K562 (cell line): ENCODE measurements around the gene ING1. TPM values are rescaled to one million over a fixed set of nuclear protein-coding genes. Genes with fewer than 3 reads are reported as not detected.
A peak's percentile ranks its signal among the peaks of the same experiment; 100 is the strongest.

ENCODE experiments used
- ATF3 ChIP-seq, 2 experiments: fragments of 450-650 bp in 1 of 2; sonication (generic) in 1 of 2; formaldehyde crosslinking in 1 of 2; IDR thresholded peaks in 1 of 2; conservative IDR thresholded peaks in 1 of 2; 2 replicates each; pipeline versions ENCODE4 v1.6.1 to v1.8.1; 2016 to 2023; ENCODE audit warnings: mild to moderate bottlenecking in 2 of 2, moderate library complexity in 2 of 2, inconsistent platforms in 1 of 2, missing genetic modification reagents in 1 of 2
- CHCHD3 ChIP-seq: fragments of 250-450 bp; sonication (Bioruptor Pico); IDR thresholded peaks from 2 replicates; pipeline ENCODE4 v2.1.2; 2022; ENCODE audit warnings: mild to moderate bottlenecking
- JUND ChIP-seq, 2 experiments: IDR thresholded peaks; 2 replicates in 1 of 2; 3 replicates in 1 of 2; pipeline ENCODE4 v1.6.1; 2011; ENCODE audit warnings: borderline replicate concordance in 2 of 2, low read depth in 2 of 2, low read length in 2 of 2, improper control_type of control experiment in 1 of 2, missing biosample characterization in 1 of 2, missing genetic modification characterization in 1 of 2, missing genetic modification reagents in 1 of 2
- NFIX ChIP-seq: fragments of 250-450 bp; sonication (Bioruptor Pico); IDR thresholded peaks from 2 replicates; pipeline ENCODE4 v1.4.0; 2020; ENCODE audit warnings: low read depth, mild to moderate bottlenecking, moderate library complexity
- NR1H2 ChIP-seq: sonication (generic); formaldehyde crosslinking; IDR thresholded peaks from 2 replicates; pipeline ENCODE4 v1.4.0; 2020; ENCODE audit warnings: mild to moderate bottlenecking, missing genetic modification reagents
- PHF20 ChIP-seq: fragments of 450-650 bp; IDR thresholded peaks from 2 replicates; pipeline ENCODE4 v1.6.1; 2018; ENCODE audit not compliant: partially characterized antibody
- RBM22 ChIP-seq: fragments of 200-400 bp; formaldehyde crosslinking; IDR thresholded peaks from 2 replicates; pipeline ENCODE4 v1.6.1; 2018; ENCODE audit warnings: low read length, low read depth; ENCODE audit not compliant: poor library complexity, severe bottlenecking
- TEAD2 ChIP-seq: fragments of 450-650 bp; IDR thresholded peaks from 2 replicates; pipeline ENCODE4 v1.6.1; 2016; ENCODE audit warnings: missing genetic modification characterization, control low read depth, missing compliant biosample characterization
- ZBTB12 ChIP-seq: fragments of 250-450 bp; sonication (Bioruptor Pico); IDR thresholded peaks from 2 replicates; pipeline ENCODE4 v1.4.0; 2020
- ZBTB2 ChIP-seq: fragments of 450-650 bp; IDR thresholded peaks from 2 replicates; pipeline ENCODE4 v1.6.1; 2016; ENCODE audit warnings: antibody characterized with exemption
- ZNF197 ChIP-seq: fragments of 200-800 bp; sonication (Bioruptor generic); IDR thresholded peaks from 2 replicates; pipeline ENCODE4 v1.6.1; 2016; ENCODE audit warnings: low read depth, missing genetic modification characterization, missing compliant biosample characterization
- polyA plus RNA-seq, 8 experiments: library from polyadenylated mRNA; depleted of rRNA in 4 of 8; stranded (reverse) in 5 of 8; unstranded in 3 of 8; fragments of >200 nt; fragmentation: Nextera tagmentation in 2 of 8; fragmentation: Illumina TruSeq in 1 of 8; extraction: Ambion mirVana in 2 of 8; extraction: Trizol in 1 of 8; gene quantifications; 2 replicates each; pipeline versions ENCODE4 v1.2.1 to v1.2.3, GENCODE V29; 2011 to 2014; ENCODE audit warnings: inconsistent platforms in 1 of 8, missing spikeins in 1 of 8
- total RNA-seq, 7 experiments: library from RNA; depleted of rRNA in 6 of 7; stranded (reverse); fragments of >200 nt in 6 of 7; fragmentation: Illumina TruSeq in 2 of 7; extraction: Trizol in 2 of 7; gene quantifications; 2 replicates each; pipeline versions ENCODE4 v1.2.1 to v1.2.3, GENCODE V29; 2011 to 2021; ENCODE audit warnings: low replicate concordance in 1 of 7
- TF ChIP-seq, protein P1 (sequence below): fragments of 450-650 bp; conservative IDR thresholded peaks from 2 replicates; pipeline ENCODE4 v1.6.1; 2016; ENCODE audit warnings: missing genetic modification characterization, low read depth, mild to moderate bottlenecking, missing compliant biosample characterization, moderate library complexity

The ING1 gene
- total and polyA plus RNA-seq, 9 of the 15 experiments (the other 6 are each of a cell fraction or from before 2014, with no cell fraction given), result 1.0 to 20.1 (median 8.2) TPM

GRCh38 chr13:110715395-110716246 is 2.1 kb downstream of the ING1 start (continued):
- TF ChIP-seq ATF3 (IDR thresholded peaks at IDR 0.05), result no peak
- TF ChIP-seq ATF3 (CRISPR knock-in tag; conservative IDR thresholded peaks at IDR 0.05), result no peak
- no peak for TF ChIP-seq ZBTB12
- TF ChIP-seq NFIX, result no peak
- TF ChIP-seq ZBTB2, result peak; percentile 57; the same call in 1 of the 2 replicates
- TF ChIP-seq TEAD2 (tag), result peak; percentile 52; the same call in 1 of the 2 replicates
- TF ChIP-seq JUND (IDR thresholded peaks at IDR 0.05; ENCODE audit: borderline replicate concordance, low read depth, low read length), result no peak; the same call in none of the 2 replicates
- TF ChIP-seq JUND (tag; IDR thresholded peaks at IDR 0.05; ENCODE audit: borderline replicate concordance, low read depth, low read length), result no peak; the same call in 2 of the 3 replicates
- TF ChIP-seq ZNF197 (CRISPR knock-in tag), result no peak
- no peak for TF ChIP-seq RBM22
- no peak for TF ChIP-seq NR1H2
- TF ChIP-seq, protein P1, sequence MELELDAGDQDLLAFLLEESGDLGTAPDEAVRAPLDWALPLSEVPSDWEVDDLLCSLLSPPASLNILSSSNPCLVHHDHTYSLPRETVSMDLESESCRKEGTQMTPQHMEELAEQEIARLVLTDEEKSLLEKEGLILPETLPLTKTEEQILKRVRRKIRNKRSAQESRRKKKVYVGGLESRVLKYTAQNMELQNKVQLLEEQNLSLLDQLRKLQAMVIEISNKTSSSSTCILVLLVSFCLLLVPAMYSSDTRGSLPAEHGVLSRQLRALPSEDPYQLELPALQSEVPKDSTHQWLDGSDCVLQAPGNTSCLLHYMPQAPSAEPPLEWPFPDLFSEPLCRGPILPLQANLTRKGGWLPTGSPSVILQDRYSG (tag), result no peak
- TF ChIP-seq PHF20, result no peak
- TF ChIP-seq CHCHD3, result no peak
